GM11168 (cell line): Measurements from ENCODE around the gene PRRT4.

Experiments
- in situ Hi-C: fragments of 300-500 bp; cut with MboI; formaldehyde crosslinking; loops from one replicate; pipeline ENCODE4 v1.12.0; 2022; ENCODE audit warnings: low sequenced_read_pairs; ENCODE audit not compliant: unreplicated experiment

PRRT4 gene

GRCh38 chr7:128351296-128352152 is 10.0 kb downstream of the PRRT4 start:
- in situ Hi-C loops, result no loop called here

GRCh38 chr7:128350708-128351295 is 10.7 kb downstream of the PRRT4 start:
- in situ Hi-C loops, result no loop called here

DNA sequence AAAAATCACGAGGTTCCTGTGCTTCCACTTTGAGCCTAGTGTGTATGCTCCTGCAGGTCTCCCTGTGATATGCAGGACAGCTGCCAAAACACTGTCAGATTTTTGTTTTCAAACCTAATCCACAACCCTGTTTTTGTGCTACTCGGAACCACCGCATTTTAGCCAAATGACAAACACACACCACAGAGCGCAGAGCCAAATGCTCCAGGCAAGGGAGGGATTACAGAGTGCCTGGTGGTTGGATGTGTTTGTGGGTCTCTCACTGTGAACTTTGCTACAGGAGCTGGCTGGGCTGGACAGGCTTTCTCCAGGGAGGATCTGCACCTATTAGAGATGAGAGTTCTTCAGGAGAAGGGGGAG is 12.0 kb downstream of the PRRT4 start:
- in situ Hi-C loops, result no loop called here

DNA sequence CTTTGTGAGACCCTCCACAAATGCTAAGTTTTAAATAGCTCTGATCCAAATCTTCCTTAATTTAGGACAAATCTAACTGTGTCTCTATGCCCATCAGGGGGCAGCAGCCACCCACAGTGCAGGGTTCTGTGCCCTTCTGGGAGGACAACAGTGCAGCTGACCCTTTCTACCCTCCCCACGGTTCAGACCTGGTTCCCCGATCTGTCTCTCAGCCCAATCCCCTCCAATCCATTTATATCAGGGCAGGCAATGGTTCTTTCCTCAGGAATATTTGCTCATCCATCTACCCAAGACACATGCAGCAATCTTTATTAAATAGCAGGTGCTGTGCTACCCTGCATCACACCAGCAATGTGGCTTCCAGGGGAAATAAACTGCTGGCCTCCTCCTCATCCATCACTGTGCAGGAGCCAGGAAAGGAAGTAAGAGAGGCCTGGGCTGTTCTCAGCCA is 13.8 kb downstream of the PRRT4 start:
- in situ Hi-C loops, result no loop called here

- in situ Hi-C loops, result no loop called here
Observed at GRCh38 chr7:128344431-128344774, 17.1 kb downstream of the PRRT4 start.

- in situ Hi-C loops, result no loop called here
Observed at GRCh38 chr7:128343554-128344430, 17.7 kb downstream of the PRRT4 start, which contains the start of gene RBM28. TSS of gene RBM28 (minus strand) at chr7:128343908. CDS start at chr7:128343793, 115 bp downstream.

- in situ Hi-C loops, result no loop called here
Observed at GRCh38 chr7:128341733-128342132, 19.8 kb downstream of the PRRT4 start.

DNA sequence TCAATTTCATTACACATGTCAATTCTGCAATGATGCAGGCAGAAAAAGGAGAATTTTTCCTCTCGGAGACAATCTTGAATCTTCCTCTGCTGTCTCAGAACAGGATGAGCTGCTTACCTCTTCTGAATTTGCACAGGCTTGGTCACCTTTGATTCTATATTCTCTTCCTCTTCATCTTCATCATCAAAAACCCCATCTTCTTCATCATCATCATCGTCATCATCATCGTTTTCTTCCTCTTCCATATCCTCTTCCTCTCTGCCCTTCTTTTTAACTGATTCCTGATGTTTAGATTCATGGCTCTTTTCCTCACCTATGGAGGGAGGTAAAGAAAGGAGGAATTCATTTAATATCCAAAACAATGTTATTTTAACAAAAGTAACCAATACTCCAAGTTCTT is 25.8 kb downstream of the PRRT4 start:
- in situ Hi-C loops, result no loop called here

GRCh38 chr7:128324368-128324680 is 37.2 kb downstream of the PRRT4 start:
- in situ Hi-C loops, result no loop called here

GRCh38 chr7:128323459-128324367 is 37.8 kb downstream of the PRRT4 start:
- in situ Hi-C loops, result no loop called here

- in situ Hi-C loops, result no loop called here
Observed at GRCh38 chr7:128323040-128323439, 38.5 kb downstream of the PRRT4 start.

DNA sequence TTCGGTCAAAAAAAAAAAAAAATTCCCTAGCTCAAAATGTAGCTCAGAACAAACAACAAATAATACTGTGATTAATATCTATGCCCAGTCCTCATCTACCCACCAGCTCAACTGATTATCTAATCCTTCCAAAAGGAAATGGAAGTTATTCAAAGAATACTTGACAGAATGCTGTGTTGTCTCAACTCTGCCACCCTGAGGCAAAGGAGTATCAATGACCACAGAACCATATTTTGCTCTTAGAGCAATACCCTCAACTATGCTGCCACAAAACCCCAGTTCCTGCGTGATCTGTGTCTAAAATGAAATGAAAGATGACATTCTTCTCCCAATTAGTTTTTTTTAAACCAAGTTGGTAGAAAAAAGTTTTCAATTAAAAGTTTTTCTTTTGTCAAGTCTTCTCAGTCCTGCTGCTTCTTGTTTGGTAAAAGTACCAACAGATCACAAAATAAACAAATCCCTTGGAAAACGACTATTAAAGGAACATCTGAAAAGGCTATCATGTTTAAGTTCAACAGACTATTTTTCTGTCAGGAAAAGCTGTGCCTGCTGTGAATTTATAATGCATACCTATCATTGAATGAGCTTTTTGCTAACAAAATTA is 39.3 kb downstream of the PRRT4 start:
- in situ Hi-C loops, result no loop called here

- in situ Hi-C loops, result no loop called here
Observed at GRCh38 chr7:128321044-128321422, 40.5 kb downstream of the PRRT4 start.

DNA sequence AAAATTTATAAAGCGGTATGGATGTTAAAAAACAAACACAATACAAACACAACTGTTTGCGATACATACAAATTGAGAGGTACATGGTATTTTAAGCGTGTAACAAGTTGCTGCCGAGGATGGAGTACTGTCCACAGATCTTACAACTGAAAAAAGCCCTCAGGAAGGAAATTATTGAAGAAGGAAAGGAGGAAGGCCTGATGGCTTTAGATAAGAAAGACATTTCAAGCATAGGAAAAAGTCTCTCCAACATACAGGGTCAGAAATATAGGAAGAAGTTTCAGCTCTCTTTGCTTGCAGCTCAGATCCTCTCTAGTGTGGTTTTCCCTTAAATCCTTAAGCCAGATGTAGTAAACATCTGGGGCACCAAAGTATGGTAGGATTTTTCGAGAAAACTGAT is 42.8 kb downstream of the PRRT4 start:
- in situ Hi-C loops, result no loop called here

DNA sequence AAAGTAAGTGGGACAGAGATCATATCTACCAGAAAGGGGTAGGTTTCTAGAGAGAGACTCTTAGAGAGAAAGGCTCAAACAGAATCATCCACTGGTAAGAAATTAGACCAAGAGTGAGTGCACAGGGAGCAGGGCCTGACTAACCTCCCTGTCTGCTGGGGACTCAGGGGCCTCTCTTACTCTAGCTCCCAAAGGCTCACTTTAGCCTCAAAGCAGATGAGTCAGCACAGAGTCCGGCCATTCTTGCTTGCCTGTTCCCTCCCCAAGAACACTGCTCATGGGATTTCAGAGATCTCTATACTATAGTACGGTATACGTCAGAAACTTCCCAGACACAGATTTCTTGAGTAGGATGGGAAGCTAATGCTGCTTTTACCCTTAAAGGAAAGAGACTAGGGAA is 50.5 kb downstream of the PRRT4 start:
- in situ Hi-C loops, result no loop called here

- in situ Hi-C loops, result no loop called here
Observed at GRCh38 chr7:128310499-128310898, 51.0 kb downstream of the PRRT4 start.

DNA sequence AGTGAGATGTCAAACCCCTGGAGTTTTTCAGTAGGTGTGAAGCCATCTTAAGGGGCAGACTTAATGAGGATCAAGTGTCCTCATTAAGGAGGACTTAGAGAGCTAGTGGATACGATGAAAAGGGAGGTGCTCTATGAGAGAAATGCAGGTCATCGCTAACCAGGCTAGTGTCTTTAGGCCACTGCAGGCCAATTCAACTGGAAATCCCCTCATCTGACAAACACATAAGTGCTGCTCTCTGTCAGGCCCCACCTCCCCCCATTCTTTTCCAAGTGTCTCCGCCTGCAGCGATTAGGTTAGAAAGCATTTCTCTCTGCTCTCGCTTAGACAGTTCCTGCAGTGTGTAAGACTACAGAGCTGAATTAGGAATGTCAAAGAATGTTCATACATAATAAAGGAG is 51.5 kb downstream of the PRRT4 start:
- in situ Hi-C loops, result no loop called here

- in situ Hi-C loops, result no loop called here
Observed at GRCh38 chr7:128309124-128309523, 52.4 kb downstream of the PRRT4 start.

DNA sequence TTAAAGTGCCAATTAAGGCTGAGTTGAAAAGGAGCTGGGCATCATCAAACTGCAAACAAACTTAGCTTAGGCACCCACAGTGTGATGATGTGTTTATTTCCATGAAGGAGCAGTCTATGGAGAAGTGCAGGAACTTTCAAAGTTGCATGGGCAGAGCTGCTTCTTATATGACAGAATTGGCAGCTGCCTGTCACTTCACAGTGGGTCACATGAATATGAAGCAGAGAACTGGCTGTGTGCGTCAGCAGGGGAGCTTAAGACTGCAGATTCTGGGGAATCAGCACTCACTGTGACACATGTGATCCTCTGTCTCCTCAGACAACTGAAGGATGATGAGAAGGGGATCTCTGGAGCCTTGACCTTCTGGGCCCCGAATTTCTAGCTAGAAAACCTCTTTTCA is 54.4 kb downstream of the PRRT4 start:
- in situ Hi-C loops, result no loop called here

- in situ Hi-C loops, result no loop called here
Observed at GRCh38 chr7:128304212-128304611, 57.3 kb downstream of the PRRT4 start.
